Measurements from ENCODE around the gene NUDT8. TPM values are rescaled to one million over a fixed set of nuclear protein-coding genes. Genes with fewer than 3 reads are reported as not detected.

The NUDT8 gene
- total and polyA plus RNA-seq, 2 of the 8 experiments (the other 6 are each of a cell fraction or from before 2014, with no cell fraction given) = 7.2 to 8.3 TPM

DNA sequence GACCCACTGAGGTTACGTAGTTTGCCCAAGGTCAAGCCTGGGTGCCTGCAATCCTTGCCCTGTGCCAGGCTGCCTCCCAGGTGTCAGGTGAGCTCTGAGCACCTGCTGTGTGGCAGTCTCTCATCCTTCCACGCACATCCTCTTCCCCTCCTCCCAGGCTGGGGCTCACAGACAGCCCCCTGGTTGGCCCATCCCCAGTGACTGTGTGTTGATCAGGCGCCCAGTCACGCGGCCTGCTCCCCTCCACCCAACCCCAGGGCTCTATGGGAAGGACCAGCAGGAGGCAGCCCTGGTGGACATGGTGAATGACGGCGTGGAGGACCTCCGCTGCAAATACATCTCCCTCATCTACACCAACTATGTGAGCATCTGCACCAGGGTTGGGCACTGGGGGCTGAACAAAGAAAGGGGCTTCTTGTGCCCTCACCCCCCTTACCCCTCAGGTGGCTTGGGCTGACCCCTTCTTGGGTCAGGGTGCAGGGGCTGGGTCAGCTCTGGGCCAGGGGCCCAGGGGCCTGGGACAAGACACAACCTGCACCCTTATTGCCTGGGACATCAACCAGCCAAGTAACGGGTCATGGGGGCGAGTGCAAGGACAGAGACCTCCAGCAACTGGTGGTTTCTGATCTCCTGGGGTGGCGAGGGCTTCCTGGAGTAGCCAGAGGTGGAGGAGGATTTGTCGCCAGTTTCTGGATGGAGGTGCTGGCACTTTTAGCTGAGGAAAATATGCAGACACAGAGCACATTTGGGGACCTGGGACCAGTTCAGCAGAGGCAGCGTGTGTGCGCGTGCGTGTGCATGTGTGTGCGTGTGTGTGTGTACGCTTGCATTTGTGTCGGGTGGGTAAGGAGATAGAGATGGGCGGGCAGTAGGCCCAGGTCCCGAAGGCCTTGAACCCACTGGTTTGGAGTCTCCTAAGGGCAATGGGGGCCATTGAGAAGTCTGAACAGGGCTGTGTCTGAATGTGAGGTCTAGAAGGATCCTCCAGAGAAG is 44.6 kb downstream of the NUDT8 start (continued):
- no peak for TF ChIP-seq SAP30 (IDR thresholded peaks at IDR 0.05; ENCODE audit: insufficient read depth, insufficient replicate concordance, low read length)
- TF ChIP-seq MAFK (IDR thresholded peaks at IDR 0.05; ENCODE audit: low read depth, low read length) = no peak
- no peak for TF ChIP-seq HDAC2 (IDR thresholded peaks at IDR 0.05; ENCODE audit: borderline replicate concordance in 1 of 2, low read depth in 2 of 2, low read length in 2 of 2)
